Caco-2 (cell line): ENCODE data around the gene RAB3B. TPM values are rescaled to one million over a fixed set of nuclear protein-coding genes. Genes with fewer than 3 reads are reported as not detected.

Experiments
- BruUV-seq: library from RNA; stranded (reverse); fragments of 400-500 nt; replicated peaks from 2 replicates; lab custom pipeline; 2021; lab: Mats Ljungman, UMichigan
- CTCF ChIA-PET: fragments of 300-600 bp; sonication (Branson Sonifier 250); formaldehyde crosslinking; loops from one replicate; lab custom pipeline; 2022; ENCODE audit warnings: antibody characterized with exemption; lab: Charles Lee
- POLR2A ChIA-PET: fragments of 300-600 bp; sonication (Branson Sonifier 250); formaldehyde crosslinking; loops from one replicate; lab custom pipeline; 2022; ENCODE audit warnings: antibody characterized with exemption; lab: Charles Lee
- DNase-seq, 2 experiments: peaks; one replicate each; pipeline versions ENCODE4 v3.0.0 to v3.0.0-alpha.2; 2020 to 2022
- H3K27me3 ChIP-seq: replicated peaks from 2 replicates; pipeline ENCODE4 v1.6.0; 2011; ENCODE audit warnings: low read length; ENCODE audit not compliant: control insufficient read depth, insufficient read depth
- H3K36me3 ChIP-seq: 2 replicates; pipeline ENCODE4 v1.5.1; 2011; ENCODE audit warnings: low read length; ENCODE audit not compliant: control insufficient read depth, insufficient read depth
- H3K4me1 ChIP-seq: fragments of 250-450 bp; sonication (Bioruptor Pico); 2 replicates; pipeline ENCODE4 v1.5.1; 2020; ENCODE audit warnings: mild to moderate bottlenecking
- H3K4me3 ChIP-seq: 2 replicates; pipeline ENCODE4 v1.5.1; 2011; ENCODE audit warnings: low read depth, mild to moderate bottlenecking, control low read depth, low read length
- H3K9me3 ChIP-seq: fragments of 250-450 bp; sonication (Bioruptor Pico); 2 replicates; pipeline ENCODE4 v1.5.1; 2020; ENCODE audit warnings: mild to moderate bottlenecking, moderate library complexity
- H3K27ac Mint-ChIP-seq: one replicate; pipeline ENCODE4 v1.8.0; 2022; ENCODE audit warnings: mixed read lengths; ENCODE audit not compliant: unreplicated experiment
- H3K27me3 Mint-ChIP-seq: one replicate; pipeline ENCODE4 v1.8.0; 2022; ENCODE audit warnings: mixed read lengths; ENCODE audit not compliant: insufficient read depth, unreplicated experiment
- H3K36me3 Mint-ChIP-seq: one replicate; pipeline ENCODE4 v1.8.0; 2022; ENCODE audit warnings: mild to moderate bottlenecking, mixed read lengths; ENCODE audit not compliant: insufficient read depth, unreplicated experiment
- H3K4me1 Mint-ChIP-seq: one replicate; pipeline ENCODE4 v1.8.0; 2022; ENCODE audit warnings: low read depth, mixed read lengths; ENCODE audit not compliant: unreplicated experiment
- H3K4me3 Mint-ChIP-seq: one replicate; pipeline ENCODE4 v1.8.0; 2022; ENCODE audit warnings: mild to moderate bottlenecking, moderate library complexity, mixed read lengths; ENCODE audit not compliant: unreplicated experiment
- H3K9me3 Mint-ChIP-seq: one replicate; pipeline ENCODE4 v1.8.0; 2022; ENCODE audit warnings: mixed read lengths; ENCODE audit not compliant: unreplicated experiment
- CTCF ChIP-seq, 2 experiments: fragments of 200-600 bp in 1 of 2; IDR thresholded peaks; 1 replicate in 1 of 2; 2 replicates in 1 of 2; pipeline versions ENCODE4 v1.5.1 to v1.8.0; 2011 to 2022; ENCODE audit warnings: antibody characterized with exemption in 1 of 2, control low read depth in 1 of 2, inconsistent platforms in 1 of 2, low read depth in 1 of 2, low read length in 1 of 2, mild to moderate bottlenecking in 1 of 2, moderate library complexity in 1 of 2; ENCODE audit not compliant: insufficient read depth in 1 of 2, severe bottlenecking in 1 of 2, unreplicated experiment in 1 of 2
- intact Hi-C: fragments of 100-400 bp; cut with micrococcal nuclease; formaldehyde crosslinking; loops from one replicate; pipeline ENCODE4 v1.10.0; 2022; ENCODE audit not compliant: unreplicated experiment
- total RNA-seq: library from RNA; stranded (reverse); gene quantifications from 2 replicates; pipeline ENCODE4 v1.2.3, GENCODE V29; 2022

RAB3B gene
- total RNA-seq, 1 experiment from 2014 or later, result 11.6 TPM

- ChIA-PET CTCF (no interaction called here), POLR2A (no interaction called here)
- no peak overlapping the region for H3K27ac Mint-ChIP-seq
Measured at GRCh38 chr1:51955797-51956527, 34.5 kb downstream of the RAB3B start.

GRCh38 chr1:51954783-51955182 lies 35.7 kb downstream of the RAB3B start:
- intact Hi-C loops, result no loop called here

More at GRCh38 chr1:51955797-51956527, 34.5 kb downstream of the RAB3B start:
- DNase-seq, result no peak
- no peaks in the 10 kb centered on the region for H3K9me3 ChIP-seq
- intact Hi-C loops, result no loop called here
- H3K4me3 ChIP-seq, result no peak overlapping the region
- no peaks in the 10 kb centered on the region for H3K27me3 ChIP-seq
- H3K36me3 Mint-ChIP-seq, result no peaks in the 10 kb centered on the region
- H3K4me3 Mint-ChIP-seq, result no peak overlapping the region
- peaks cover 6% of the 10 kb centered on the region for H3K4me1 Mint-ChIP-seq
- BruUV-seq, result no TSS peak
- TF ChIP-seq CTCF (IDR thresholded peaks at IDR 0.05; ENCODE audit: insufficient read depth in 1 of 2, low read depth in 1 of 2, low read length in 1 of 2, severe bottlenecking in 1 of 2, unreplicated experiment in 1 of 2), result no peak
- H3K27me3 Mint-ChIP-seq, result no peaks in the 10 kb centered on the region
- H3K9me3 Mint-ChIP-seq, result no peaks in the 10 kb centered on the region
- peaks cover 1% of the 10 kb centered on the region; the same call in 1 of the 2 replicates for H3K36me3 ChIP-seq
- no peaks in the 10 kb centered on the region for H3K4me1 ChIP-seq

GRCh38 chr1:51953079-51953478 lies 37.4 kb downstream of the RAB3B start:
- ChIA-PET CTCF (no interaction called here), POLR2A (no interaction called here)
- peaks cover 1% of the 10 kb centered on the region; the same call in 1 of the 2 replicates for H3K36me3 ChIP-seq
- no peak overlapping the region for H3K4me3 ChIP-seq
- no TSS peak for BruUV-seq
- no peaks in the 10 kb centered on the region for H3K27me3 ChIP-seq
- Mint-ChIP-seq H3K4me3 (no peak overlapping the region), H3K4me1 (peaks cover 6% of the 10 kb centered on the region), H3K9me3 (no peaks in the 10 kb centered on the region), H3K36me3 (peaks cover 4% of the 10 kb centered on the region), H3K27me3 (no peaks in the 10 kb centered on the region), H3K27ac (no peak overlapping the region)
- no peaks in the 10 kb centered on the region for H3K9me3 ChIP-seq
- intact Hi-C loops, result no loop called here
- H3K4me1 ChIP-seq, result no peaks in the 10 kb centered on the region
- DNase-seq, result no peak
- TF ChIP-seq CTCF (IDR thresholded peaks at IDR 0.05; ENCODE audit: insufficient read depth in 1 of 2, low read depth in 1 of 2, low read length in 1 of 2, severe bottlenecking in 1 of 2, unreplicated experiment in 1 of 2), result no peak

More at GRCh38 chr1:51954783-51955182, 35.7 kb downstream of the RAB3B start:
- peaks cover 6% of the 10 kb centered on the region for H3K4me1 Mint-ChIP-seq
- no peak for TF ChIP-seq CTCF (IDR thresholded peaks at IDR 0.05; ENCODE audit: insufficient read depth in 1 of 2, low read depth in 1 of 2, low read length in 1 of 2, severe bottlenecking in 1 of 2, unreplicated experiment in 1 of 2)
- DNase-seq, result no peak
- Histone ChIP-seq H3K9me3 (no peaks in the 10 kb centered on the region), H3K36me3 (peaks cover 1% of the 10 kb centered on the region; the same call in 1 of the 2 replicates), H3K27me3 (no peaks in the 10 kb centered on the region), H3K4me1 (no peaks in the 10 kb centered on the region), H3K4me3 (no peak overlapping the region)
- H3K4me3 Mint-ChIP-seq, result no peak overlapping the region
- H3K9me3 Mint-ChIP-seq, result no peaks in the 10 kb centered on the region
- no peaks in the 10 kb centered on the region for H3K27me3 Mint-ChIP-seq
- H3K36me3 Mint-ChIP-seq, result peaks cover 1% of the 10 kb centered on the region
- BruUV-seq, result no TSS peak
- POLR2A ChIA-PET, result no interaction called here
- H3K27ac Mint-ChIP-seq, result no peak overlapping the region
- CTCF ChIA-PET, result no interaction called here
